GM23338 (cell line): Measurements from ENCODE around the gene MIDN. TPM values are rescaled to one million over a fixed set of nuclear protein-coding genes. Genes with fewer than 3 reads are reported as not detected.
A peak's percentile ranks its signal among the peaks of the same experiment; 100 is the strongest.

Experiments
- ATAC-seq: fragments of 200-7000 bp; cut with Tn5 transposase; 3 replicates; pipeline ENCODE4 v1.9.1; 2020
- DNase-seq: peaks from one replicate; pipeline ENCODE4 v3.0.0-alpha.2; 2015; ENCODE audit warnings: low spot score
- H2AFZ ChIP-seq: fragments of 200-600 bp; sonication (generic); 2 replicates; pipeline ENCODE4 v1.8.0; 2016; ENCODE audit warnings: antibody characterized with exemption, mild to moderate bottlenecking, moderate library complexity
- H3F3A ChIP-seq: fragments of 200-600 bp; sonication (generic); replicated peaks from 2 replicates; pipeline ENCODE4 v1.8.0; 2017; ENCODE audit warnings: antibody characterized with exemption, mixed run types, low read depth
- H3K27ac ChIP-seq: fragments of 200-600 bp; sonication (generic); 2 replicates; pipeline ENCODE4 v1.6.1; 2016; ENCODE audit warnings: low read depth
- H3K27me3 ChIP-seq: fragments of 200-600 bp; sonication (generic); 2 replicates; pipeline ENCODE4 v1.8.0; 2016; ENCODE audit warnings: mild to moderate bottlenecking, mixed run types, moderate library complexity; ENCODE audit not compliant: insufficient read depth
- H3K36me3 ChIP-seq: fragments of 200-600 bp; sonication (generic); 2 replicates; pipeline ENCODE4 v1.8.0; 2016; ENCODE audit warnings: mild to moderate bottlenecking; ENCODE audit not compliant: insufficient read depth
- H3K4me1 ChIP-seq: fragments of 200-600 bp; sonication (generic); 2 replicates; pipeline ENCODE4 v1.8.0; 2016; ENCODE audit warnings: mild to moderate bottlenecking, moderate library complexity; ENCODE audit not compliant: insufficient read depth
- H3K4me2 ChIP-seq: fragments of 200-600 bp; sonication (generic); 2 replicates; pipeline ENCODE4 v1.7.1; 2017; ENCODE audit warnings: mixed run types
- H3K4me3 ChIP-seq: fragments of 200-600 bp; sonication (generic); 2 replicates; pipeline ENCODE4 v1.6.1; 2016; ENCODE audit warnings: mixed run types
- H3K79me2 ChIP-seq: fragments of 200-600 bp; sonication (generic); replicated peaks from 2 replicates; pipeline ENCODE4 v1.8.0; 2017; ENCODE audit warnings: mild to moderate bottlenecking; ENCODE audit not compliant: insufficient read depth
- H3K9me2 ChIP-seq: fragments of 200-600 bp; sonication (generic); 2 replicates; pipeline ENCODE4 v1.8.0; 2017; ENCODE audit not compliant: insufficient read depth
- H4K20me1 ChIP-seq: fragments of 200-600 bp; sonication (generic); replicated peaks from 2 replicates; pipeline ENCODE4 v1.8.0; 2017; ENCODE audit warnings: mild to moderate bottlenecking; ENCODE audit not compliant: insufficient read depth
- H3K27ac Mint-ChIP-seq: 2 replicates; pipeline ENCODE4 v1.8.0; 2020; ENCODE audit warnings: inconsistent platforms, mild to moderate bottlenecking, moderate library complexity, mixed read lengths
- H3K27me3 Mint-ChIP-seq: 3 replicates; pipeline ENCODE4 v1.8.0; 2022; ENCODE audit warnings: low read depth, mild to moderate bottlenecking, moderate library complexity, mixed read lengths, inconsistent platforms; ENCODE audit not compliant: insufficient read depth, poor library complexity
- H3K36me3 Mint-ChIP-seq: 3 replicates; pipeline ENCODE4 v1.8.0; 2021; ENCODE audit warnings: low read depth, mild to moderate bottlenecking, inconsistent platforms, moderate library complexity, mixed read lengths
- H3K4me1 Mint-ChIP-seq: 3 replicates; pipeline ENCODE4 v1.8.0; 2020; ENCODE audit warnings: mild to moderate bottlenecking, inconsistent platforms, mixed read lengths
- H3K4me3 Mint-ChIP-seq: 3 replicates; pipeline ENCODE4 v1.8.0; 2021; ENCODE audit warnings: moderate library complexity, mild to moderate bottlenecking, inconsistent platforms, mixed read lengths
- H3K9me3 Mint-ChIP-seq: 3 replicates; pipeline ENCODE4 v1.8.0; 2020; ENCODE audit warnings: moderate library complexity, mild to moderate bottlenecking, inconsistent platforms, mixed read lengths
- CREB1 ChIP-seq: fragments of 250-450 bp; sonication (Bioruptor Pico); IDR thresholded peaks from 2 replicates; pipeline ENCODE4 v1.5.0; 2020; ENCODE audit warnings: low read depth, mild to moderate bottlenecking, moderate library complexity
- NANOG ChIP-seq: IDR thresholded peaks from 2 replicates; pipeline ENCODE4 v1.6.1; 2016; ENCODE audit warnings: antibody characterized with exemption, borderline replicate concordance
- POLR2AphosphoS5 ChIP-seq: IDR thresholded peaks from 2 replicates; pipeline ENCODE4 v1.6.1; 2016; ENCODE audit warnings: antibody characterized with exemption, low read depth
- polyA plus RNA-seq: library from polyadenylated mRNA; unstranded; fragments of >200 nt; fragmentation: Nextera tagmentation; extraction: Ambion mirVana; gene quantifications from 2 replicates; pipeline ENCODE4 v1.2.1, GENCODE V29; 2016
- total RNA-seq: library from RNA; depleted of rRNA; stranded (reverse); fragments of >200 nt; shearing (Covaris generic); gene quantifications from 2 replicates; pipeline ENCODE4 v1.2.3, GENCODE V29; 2014
- TF ChIP-seq, protein P1 (sequence below): IDR thresholded peaks from one replicate; pipeline ENCODE4 v1.6.1; 2018; ENCODE audit warnings: antibody characterized with exemption; ENCODE audit not compliant: unreplicated experiment
- TF ChIP-seq, protein P2 (sequence below), 2 experiments: fragments of 200-600 bp in 1 of 2; sonication (generic) in 1 of 2; conservative IDR thresholded peaks; 2 replicates each; pipeline versions ENCODE4 v1.5.1 to v1.6.1; 2016 to 2017; ENCODE audit warnings: antibody characterized with exemption in 2 of 2, low read depth in 2 of 2, mild to moderate bottlenecking in 2 of 2, moderate library complexity in 1 of 2

Gene MIDN
- total and polyA plus RNA-seq, 2 experiments from 2014 or later = 28.6 to 113 TPM

DNA sequence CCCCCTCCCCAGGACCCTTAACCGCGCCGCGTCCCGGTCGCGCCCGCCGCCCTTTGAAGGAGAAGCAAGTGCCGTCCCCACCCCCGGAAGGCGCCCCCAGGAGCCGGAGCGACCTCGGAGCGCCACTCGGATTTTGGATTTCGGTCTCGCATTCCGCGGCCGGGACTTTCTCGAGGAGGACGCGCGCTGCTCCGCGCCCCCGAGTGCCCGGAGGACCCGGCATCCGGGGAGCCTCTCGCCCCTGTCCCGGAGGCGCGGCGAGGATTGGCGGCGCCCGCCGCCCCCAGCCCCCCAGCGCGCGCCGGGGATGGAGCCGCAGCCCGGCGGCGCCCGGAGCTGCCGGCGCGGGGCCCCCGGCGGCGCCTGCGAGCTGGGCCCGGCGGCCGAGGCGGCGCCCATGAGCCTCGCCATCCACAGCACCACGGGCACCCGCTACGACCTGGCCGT lies 1.6 kb downstream of the MIDN start (continued):
- TF ChIP-seq NANOG (no peak), CREB1 (no peak)
- TF ChIP-seq, protein P1, sequence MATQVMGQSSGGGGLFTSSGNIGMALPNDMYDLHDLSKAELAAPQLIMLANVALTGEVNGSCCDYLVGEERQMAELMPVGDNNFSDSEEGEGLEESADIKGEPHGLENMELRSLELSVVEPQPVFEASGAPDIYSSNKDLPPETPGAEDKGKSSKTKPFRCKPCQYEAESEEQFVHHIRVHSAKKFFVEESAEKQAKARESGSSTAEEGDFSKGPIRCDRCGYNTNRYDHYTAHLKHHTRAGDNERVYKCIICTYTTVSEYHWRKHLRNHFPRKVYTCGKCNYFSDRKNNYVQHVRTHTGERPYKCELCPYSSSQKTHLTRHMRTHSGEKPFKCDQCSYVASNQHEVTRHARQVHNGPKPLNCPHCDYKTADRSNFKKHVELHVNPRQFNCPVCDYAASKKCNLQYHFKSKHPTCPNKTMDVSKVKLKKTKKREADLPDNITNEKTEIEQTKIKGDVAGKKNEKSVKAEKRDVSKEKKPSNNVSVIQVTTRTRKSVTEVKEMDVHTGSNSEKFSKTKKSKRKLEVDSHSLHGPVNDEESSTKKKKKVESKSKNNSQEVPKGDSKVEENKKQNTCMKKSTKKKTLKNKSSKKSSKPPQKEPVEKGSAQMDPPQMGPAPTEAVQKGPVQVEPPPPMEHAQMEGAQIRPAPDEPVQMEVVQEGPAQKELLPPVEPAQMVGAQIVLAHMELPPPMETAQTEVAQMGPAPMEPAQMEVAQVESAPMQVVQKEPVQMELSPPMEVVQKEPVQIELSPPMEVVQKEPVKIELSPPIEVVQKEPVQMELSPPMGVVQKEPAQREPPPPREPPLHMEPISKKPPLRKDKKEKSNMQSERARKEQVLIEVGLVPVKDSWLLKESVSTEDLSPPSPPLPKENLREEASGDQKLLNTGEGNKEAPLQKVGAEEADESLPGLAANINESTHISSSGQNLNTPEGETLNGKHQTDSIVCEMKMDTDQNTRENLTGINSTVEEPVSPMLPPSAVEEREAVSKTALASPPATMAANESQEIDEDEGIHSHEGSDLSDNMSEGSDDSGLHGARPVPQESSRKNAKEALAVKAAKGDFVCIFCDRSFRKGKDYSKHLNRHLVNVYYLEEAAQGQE = no peak
- TF ChIP-seq, protein P2, sequence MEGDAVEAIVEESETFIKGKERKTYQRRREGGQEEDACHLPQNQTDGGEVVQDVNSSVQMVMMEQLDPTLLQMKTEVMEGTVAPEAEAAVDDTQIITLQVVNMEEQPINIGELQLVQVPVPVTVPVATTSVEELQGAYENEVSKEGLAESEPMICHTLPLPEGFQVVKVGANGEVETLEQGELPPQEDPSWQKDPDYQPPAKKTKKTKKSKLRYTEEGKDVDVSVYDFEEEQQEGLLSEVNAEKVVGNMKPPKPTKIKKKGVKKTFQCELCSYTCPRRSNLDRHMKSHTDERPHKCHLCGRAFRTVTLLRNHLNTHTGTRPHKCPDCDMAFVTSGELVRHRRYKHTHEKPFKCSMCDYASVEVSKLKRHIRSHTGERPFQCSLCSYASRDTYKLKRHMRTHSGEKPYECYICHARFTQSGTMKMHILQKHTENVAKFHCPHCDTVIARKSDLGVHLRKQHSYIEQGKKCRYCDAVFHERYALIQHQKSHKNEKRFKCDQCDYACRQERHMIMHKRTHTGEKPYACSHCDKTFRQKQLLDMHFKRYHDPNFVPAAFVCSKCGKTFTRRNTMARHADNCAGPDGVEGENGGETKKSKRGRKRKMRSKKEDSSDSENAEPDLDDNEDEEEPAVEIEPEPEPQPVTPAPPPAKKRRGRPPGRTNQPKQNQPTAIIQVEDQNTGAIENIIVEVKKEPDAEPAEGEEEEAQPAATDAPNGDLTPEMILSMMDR (conservative IDR thresholded peaks at IDR 0.05; ENCODE audit: low read depth in 2 of 2) = no peak

- Histone ChIP-seq H3K27ac (peak overlapping the region; percentile 74), H3K9me2 (no peaks in the 10 kb centered on the region), H3K36me3 (peaks cover 9% of the 10 kb centered on the region; the same call in 1 of the 2 replicates), H2AFZ (no peak overlapping the region), H3K79me2 (peaks cover 39% of the 10 kb centered on the region), H3K4me3 (peak overlapping the region; percentile 94), H3K27me3 (no peaks in the 10 kb centered on the region), H3F3A (peaks cover 18% of the 10 kb centered on the region), H4K20me1 (peaks cover 15% of the 10 kb centered on the region), H3K4me1 (no peaks in the 10 kb centered on the region; the same call in 1 of the 2 replicates), H3K4me2 (peak overlapping the region; percentile 91)
- Mint-ChIP-seq H3K4me3 (peak overlapping the region; percentile 88), H3K27ac (peak overlapping the region; percentile 96), H3K36me3 (peaks cover 43% of the 10 kb centered on the region), H3K27me3 (peaks cover 22% of the 10 kb centered on the region), H3K4me1 (peaks cover 11% of the 10 kb centered on the region), H3K9me3 (no peaks in the 10 kb centered on the region; the same call in 1 of the 3 replicates)
- ATAC-seq (peak; percentile 13), DNase-seq (peak; percentile 81)
- 0 out of 2 replicates have a peak, but pooled peaks have one; percentile 15 for TF ChIP-seq POLR2AphosphoS5
- peak; percentile 39 for TF ChIP-seq CREB1
- TF ChIP-seq, protein P1 = no peak
These were observed 2.3 kb downstream of the MIDN start for GRCh38 chr19:1250437-1251260.
